K562 (cell line): ENCODE results near the gene HOXB3. TPM values are rescaled to one million over a fixed set of nuclear protein-coding genes. Genes with fewer than 3 reads are reported as not detected.

Experiments
- HDGF ChIP-seq: fragments of 450-650 bp; IDR thresholded peaks from 2 replicates; pipeline ENCODE4 v1.6.1; 2016
- IRF1 ChIP-seq: sonication (generic); formaldehyde crosslinking; IDR thresholded peaks from 2 replicates; pipeline ENCODE4 v1.8.0; 2022; ENCODE audit warnings: missing genetic modification reagents, mild to moderate bottlenecking, borderline replicate concordance
- IRF2 ChIP-seq: sonication (generic); formaldehyde crosslinking; IDR thresholded peaks from 2 replicates; pipeline ENCODE4 v1.8.1; 2022; ENCODE audit warnings: mild to moderate bottlenecking, missing genetic modification reagents
- KDM4B ChIP-seq, 2 experiments: fragments of 450-650 bp in 1 of 2; sonication (generic) in 1 of 2; IDR thresholded peaks; 2 replicates each; pipeline ENCODE4 v1.6.1; 2016 to 2017; ENCODE audit warnings: borderline replicate concordance in 2 of 2, antibody characterized with exemption in 1 of 2, low read depth in 1 of 2, mild to moderate bottlenecking in 1 of 2
- MAFK ChIP-seq: IDR thresholded peaks from 2 replicates; pipeline ENCODE4 v1.6.1; 2011; ENCODE audit warnings: low read length, improper control_type of control experiment
- MXI1 ChIP-seq: IDR thresholded peaks from 2 replicates; pipeline ENCODE4 v1.6.1; 2011; ENCODE audit warnings: low read depth, mild to moderate bottlenecking, improper control_type of control experiment, low read length
- NELFE ChIP-seq: IDR thresholded peaks from 2 replicates; pipeline ENCODE4 v1.6.1; 2011; ENCODE audit warnings: mild to moderate bottlenecking; ENCODE audit not compliant: insufficient read depth, insufficient read length
- PCBP1 ChIP-seq: fragments of 200-400 bp; formaldehyde crosslinking; IDR thresholded peaks from 2 replicates; pipeline ENCODE4 v1.6.1; 2018; ENCODE audit warnings: mild to moderate bottlenecking, low read depth, low read length; ENCODE audit not compliant: poor library complexity, severe bottlenecking
- RFX5 ChIP-seq: IDR thresholded peaks from 2 replicates; pipeline ENCODE4 v1.6.1; 2011; ENCODE audit warnings: low read depth, mild to moderate bottlenecking, improper control_type of control experiment, low read length
- RFX7 ChIP-seq: fragments of 250-450 bp; sonication (Bioruptor Pico); IDR thresholded peaks from 2 replicates; pipeline ENCODE4 v1.5.1; 2021; ENCODE audit warnings: mild to moderate bottlenecking
- SREBF1 ChIP-seq: fragments of 150-350 bp; IDR thresholded peaks from 2 replicates; pipeline ENCODE4 v1.6.1; 2014; ENCODE audit warnings: antibody characterized with exemption, low read depth, low read length, borderline replicate concordance
- USF2 ChIP-seq: sonication (generic); formaldehyde crosslinking; IDR thresholded peaks from 2 replicates; pipeline ENCODE4 v1.5.0; 2020; ENCODE audit warnings: missing genetic modification reagents
- ZC3H4 ChIP-seq: sonication (generic); formaldehyde crosslinking; IDR thresholded peaks from 2 replicates; pipeline ENCODE4 v1.9.0; 2021; ENCODE audit warnings: missing genetic modification reagents, borderline replicate concordance
- ZFPM2 ChIP-seq: fragments of 250-450 bp; sonication (Bioruptor Pico); IDR thresholded peaks from 2 replicates; pipeline ENCODE4 v1.5.1; 2022; ENCODE audit warnings: mild to moderate bottlenecking
- ZNF124 ChIP-seq: sonication (generic); formaldehyde crosslinking; IDR thresholded peaks from 2 replicates; pipeline ENCODE4 v1.8.1; 2022; ENCODE audit warnings: missing genetic modification reagents
- ZNF318 ChIP-seq, 2 experiments: fragments of 450-650 bp; IDR thresholded peaks; 2 replicates each; pipeline ENCODE4 v1.6.1; 2016; ENCODE audit warnings: mild to moderate bottlenecking in 2 of 2, borderline replicate concordance in 1 of 2, low read depth in 1 of 2, moderate library complexity in 1 of 2
- ZNF41 ChIP-seq: fragments of 250-450 bp; sonication (Bioruptor Pico); conservative IDR thresholded peaks from 2 replicates; pipeline ENCODE4 v1.4.0; 2020; ENCODE audit warnings: mild to moderate bottlenecking
- ZNF444 ChIP-seq: fragments of 250-450 bp; sonication (Bioruptor Pico); IDR thresholded peaks from 2 replicates; pipeline ENCODE4 v1.4.0; 2020; ENCODE audit warnings: mild to moderate bottlenecking, moderate library complexity
- polyA plus RNA-seq, 8 experiments: library from polyadenylated mRNA; depleted of rRNA in 4 of 8; stranded (reverse) in 5 of 8; unstranded in 3 of 8; fragments of >200 nt; fragmentation: Nextera tagmentation in 2 of 8; fragmentation: Illumina TruSeq in 1 of 8; extraction: Ambion mirVana in 2 of 8; extraction: Trizol in 1 of 8; gene quantifications; 2 replicates each; pipeline versions ENCODE4 v1.2.1 to v1.2.3, GENCODE V29; 2011 to 2014; ENCODE audit warnings: inconsistent platforms in 1 of 8, missing spikeins in 1 of 8
- total RNA-seq, 7 experiments: library from RNA; depleted of rRNA in 6 of 7; stranded (reverse); fragments of >200 nt in 6 of 7; fragmentation: Illumina TruSeq in 2 of 7; extraction: Trizol in 2 of 7; gene quantifications; 2 replicates each; pipeline versions ENCODE4 v1.2.1 to v1.2.3, GENCODE V29; 2011 to 2021; ENCODE audit warnings: low replicate concordance in 1 of 7

HOXB3 gene
- total and polyA plus RNA-seq, 9 of the 15 experiments (the other 6 are each of a cell fraction or from before 2014, with no cell fraction given), result 2.4 to 41.3 (median 20.2) TPM

GRCh38 chr17:48546924-48547807 is 42.9 kb downstream of the HOXB3 start (continued):
- TF ChIP-seq NELFE (no peak), ZNF318 (IDR thresholded peaks at IDR 0.05; ENCODE audit: borderline replicate concordance in 1 of 2, low read depth in 1 of 2) (no peak), SREBF1 (no peak), ZFPM2 (no peak), MAFK (no peak; the same call in 1 of the 2 replicates), USF2 (CRISPR knock-in tag) (no peak), ZNF41 (CRISPR knock-in tag) (no peak), ZNF444 (CRISPR knock-in tag) (peak; percentile 82), KDM4B (IDR thresholded peaks at IDR 0.05; ENCODE audit: borderline replicate concordance in 2 of 2, low read depth in 1 of 2) (no peak), HDGF (no peak; the same call in 1 of the 2 replicates), IRF1 (CRISPR knock-in tag) (no peak), ZC3H4 (CRISPR knock-in tag) (no peak), IRF2 (CRISPR knock-in tag) (no peak), RFX7 (CRISPR knock-in tag) (no peak), PCBP1 (no peak), MXI1 (no peak), ZNF124 (CRISPR knock-in tag) (no peak), RFX5 (no peak)
